AG09319 (cell line): Measurements from ENCODE around the gene KLF15.
A peak's percentile ranks its signal among the peaks of the same experiment; 100 is the strongest.

Source experiments
- DNase-seq: peaks from one replicate; pipeline ENCODE4 v3.0.0-alpha.2; 2010; ENCODE audit warnings: low read depth; ENCODE audit errors: extremely low read depth
- CTCF ChIP-seq: IDR thresholded peaks from 2 replicates; pipeline ENCODE4 v1.5.1; 2011; ENCODE audit warnings: low read depth, mild to moderate bottlenecking, inconsistent platforms, low read length, moderate library complexity

Gene KLF15

GRCh38 chr3:126360046-126360713 lies 3.0 kb upstream of the KLF15 start:
- TF ChIP-seq CTCF = no peak
- no peak for DNase-seq

GRCh38 chr3:126358816-126359181 lies 1.6 kb upstream of the KLF15 start:
- DNase-seq = no peak
- no peak for TF ChIP-seq CTCF

GRCh38 chr3:126358038-126358815 lies 1.0 kb upstream of the KLF15 start:
- no peak for DNase-seq
- TF ChIP-seq CTCF = no peak

- no peak for TF ChIP-seq CTCF
- no peak for DNase-seq
Measured at GRCh38 chr3:126356373-126357264, 589 bp downstream of the KLF15 start.

GRCh38 chr3:126355777-126356372 lies 1.3 kb downstream of the KLF15 start:
- no peak for TF ChIP-seq CTCF
- DNase-seq = peak; percentile 64

GRCh38 chr3:126355251-126355650 lies 2.0 kb downstream of the KLF15 start:
- TF ChIP-seq CTCF = no peak
- no peak for DNase-seq
